ENCODE data around the gene ARFIP1. TPM values are rescaled to one million over a fixed set of nuclear protein-coding genes. Genes with fewer than 3 reads are reported as not detected.

Gene ARFIP1
- total RNA-seq, 1 donor: 55.5 TPM

DNA sequence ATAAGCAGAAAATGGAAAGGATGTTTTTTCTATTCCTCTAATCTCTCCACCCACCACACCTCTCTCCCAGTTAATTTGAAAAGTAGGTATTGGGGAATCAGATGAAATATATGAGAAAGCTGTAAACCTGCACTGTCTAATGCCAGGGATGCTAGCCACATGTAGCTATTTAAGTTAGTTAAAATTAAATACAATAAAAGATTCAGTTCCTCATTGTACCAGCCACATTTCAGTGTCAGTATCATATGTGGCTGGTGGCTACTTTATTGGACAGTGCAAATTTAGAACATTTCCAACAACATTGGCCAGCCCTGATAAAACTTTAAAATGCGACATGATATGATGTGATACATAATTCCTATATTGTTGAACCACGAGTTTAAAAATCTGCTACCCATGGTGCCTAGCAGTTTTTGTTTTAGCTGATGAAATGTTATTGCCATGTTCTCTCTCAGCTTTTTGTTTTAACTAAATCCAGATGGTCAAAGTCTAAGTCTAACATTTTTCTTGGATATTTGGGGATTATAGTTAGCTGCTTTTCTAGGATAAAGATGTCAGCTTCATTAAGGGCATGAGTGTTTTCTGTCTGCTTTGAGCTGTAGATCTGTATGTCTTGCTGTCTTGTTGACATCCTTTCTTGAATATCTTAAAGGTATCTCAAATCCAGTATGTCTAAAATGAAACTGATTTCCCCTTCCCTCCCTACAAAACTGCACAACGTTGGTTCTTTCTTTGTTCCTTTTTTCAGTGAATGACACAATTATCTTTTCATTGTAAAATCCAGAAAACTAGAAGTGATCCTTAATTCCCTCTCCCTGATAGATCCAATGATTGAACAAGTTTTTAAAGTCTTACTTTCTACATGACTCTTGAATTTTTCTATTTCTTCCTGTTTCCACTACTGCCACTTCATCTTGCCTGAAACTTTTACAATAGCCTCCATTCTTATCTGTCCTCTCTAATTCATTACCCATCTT is 6.2 kb downstream of the ARFIP1 start:
- peak; percentile 64 for DNase-seq (ENCODE audit: low read depth)
- H3K4me3 ChIP-seq (ENCODE audit: low read depth, low read length): peak overlapping the region; percentile 9
- TF ChIP-seq CTCF (IDR thresholded peaks at IDR 0.05; ENCODE audit: insufficient read depth, low read length): no peak

GRCh38 chr4:152786627-152787026 is 6.9 kb downstream of the ARFIP1 start:
- DNase-seq (ENCODE audit: low read depth): no peak
- H3K4me3 ChIP-seq (ENCODE audit: low read depth, low read length): peak overlapping the region; percentile 9
- no peak for TF ChIP-seq CTCF (IDR thresholded peaks at IDR 0.05; ENCODE audit: insufficient read depth, low read length)

DNA sequence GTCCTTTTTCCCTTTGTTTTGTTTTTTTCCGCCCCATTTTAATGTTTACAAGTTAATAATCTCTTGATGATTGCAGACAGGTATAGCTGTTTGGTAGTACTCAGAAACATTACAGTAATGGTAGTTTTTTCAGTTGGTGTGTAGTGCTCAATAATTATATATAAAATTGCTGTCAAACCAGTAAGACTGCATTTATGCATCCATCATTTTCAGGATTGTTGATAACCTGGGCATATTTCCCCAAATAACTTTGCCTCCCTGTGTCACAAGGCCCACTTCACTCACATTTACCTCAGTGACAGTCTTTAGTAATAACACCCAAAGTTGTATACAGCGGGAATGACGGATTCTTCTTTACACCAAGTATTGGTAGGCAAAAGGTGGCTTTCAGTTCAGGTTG is 16.1 kb downstream of the ARFIP1 start:
- no peak for TF ChIP-seq CTCF (IDR thresholded peaks at IDR 0.05; ENCODE audit: insufficient read depth, low read length)
- DNase-seq (ENCODE audit: low read depth): no peak
- no peak overlapping the region for H3K4me3 ChIP-seq (ENCODE audit: low read depth, low read length)

DNA sequence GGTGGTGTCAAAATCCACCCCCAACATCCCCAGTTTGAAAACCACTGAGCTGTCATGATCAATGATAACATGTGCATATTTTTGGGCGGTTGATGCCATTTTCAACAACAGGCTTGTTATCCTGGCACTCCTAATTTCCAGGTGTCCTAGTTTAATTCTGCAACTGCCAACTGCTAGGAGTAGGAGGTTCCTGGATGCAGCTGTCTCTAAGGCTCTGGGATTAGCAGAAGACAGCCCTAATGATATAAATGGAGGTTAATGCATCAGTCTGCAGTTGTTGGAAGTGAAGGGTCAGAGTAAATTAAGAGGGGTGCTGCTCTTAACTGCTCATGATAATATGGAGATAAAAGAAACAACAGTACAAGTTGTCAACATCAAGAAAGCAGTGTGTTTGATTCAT is 23.8 kb downstream of the ARFIP1 start:
- TF ChIP-seq CTCF (IDR thresholded peaks at IDR 0.05; ENCODE audit: insufficient read depth, low read length): no peak
- H3K4me3 ChIP-seq (ENCODE audit: low read depth, low read length): no peak overlapping the region
- DNase-seq (ENCODE audit: low read depth): no peak

GRCh38 chr4:152805071-152805650 is 25.4 kb downstream of the ARFIP1 start:
- no peak overlapping the region for H3K4me3 ChIP-seq (ENCODE audit: low read depth, low read length)
- TF ChIP-seq CTCF (IDR thresholded peaks at IDR 0.05; ENCODE audit: insufficient read depth, low read length): no peak
- no peak for DNase-seq (ENCODE audit: low read depth)

DNA sequence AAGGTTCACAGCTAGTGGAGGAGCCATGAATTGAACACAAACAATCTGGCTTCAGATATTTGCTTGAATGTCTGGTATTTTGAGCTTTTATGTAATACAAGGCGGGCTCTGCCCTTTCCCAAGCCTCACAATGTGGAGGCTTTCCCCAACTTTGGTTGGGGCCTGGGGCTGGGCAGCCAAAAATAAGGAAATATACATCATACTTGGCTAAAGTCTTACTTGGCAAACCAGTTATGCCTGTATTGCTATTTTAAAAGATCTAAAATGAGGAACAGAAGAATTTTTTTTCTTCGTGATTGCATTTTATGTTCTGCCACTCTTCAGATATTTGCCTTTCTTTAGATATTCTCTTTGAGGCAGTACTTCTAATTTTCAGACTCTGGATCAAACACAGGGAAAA is 26.1 kb downstream of the ARFIP1 start:
- DNase-seq (ENCODE audit: low read depth): no peak
- no peak for TF ChIP-seq CTCF (IDR thresholded peaks at IDR 0.05; ENCODE audit: insufficient read depth, low read length)
- H3K4me3 ChIP-seq (ENCODE audit: low read depth, low read length): no peak overlapping the region

Data from fibroblast of the aortic adventitia (primary cell).